ENCODE data around the gene CBX5. TPM values are rescaled to one million over a fixed set of nuclear protein-coding genes. Genes with fewer than 3 reads are reported as not detected.

The CBX5 gene
- polyA plus RNA-seq, 1 donor (not counting 4 experiments of a cell fraction or from before 2014, with no cell fraction given): 25.8 TPM

- Histone ChIP-seq H3K4me2 (ENCODE audit: control insufficient read depth, extremely low read depth, insufficient read depth, low read depth, low read length) (no peak overlapping the region), H3K27me3 (ENCODE audit: control insufficient read depth, extremely low read depth, insufficient read depth, low read length) (no peaks in the 10 kb centered on the region), H4K20me1 (ENCODE audit: control insufficient read depth, extremely low read depth, insufficient read depth, low read length) (peaks cover 30% of the 10 kb centered on the region), H3K79me2 (ENCODE audit: control insufficient read depth, insufficient read depth, low read length) (peaks cover 20% of the 10 kb centered on the region), H3K36me3 (ENCODE audit: control insufficient read depth in 2 of 2, extremely low read depth in 1 of 2, insufficient read depth in 2 of 2, low read length in 2 of 2) (peaks cover 17 to 41% of the 10 kb centered on the region in 2 experiments), H3K9me3 (ENCODE audit: control insufficient read depth, low read depth, low read length) (no peaks in the 10 kb centered on the region), H3K4me3 (ENCODE audit: control insufficient read depth in 2 of 3, extremely low read depth in 1 of 3, insufficient read depth in 2 of 3, low read depth in 1 of 3, low read length in 3 of 3) (no peak overlapping the region), H3K27ac (ENCODE audit: control insufficient read depth, insufficient read depth, low read length) (no peak overlapping the region), H2AFZ (ENCODE audit: control insufficient read depth, low read length) (no peak overlapping the region), H3K4me1 (ENCODE audit: control insufficient read depth, extremely low read depth, insufficient read depth, low read length) (peaks cover 27% of the 10 kb centered on the region), H3K9ac (ENCODE audit: control insufficient read depth, extremely low read depth, insufficient read depth, low read length) (no peak overlapping the region), H3K9me1 (ENCODE audit: control insufficient read depth, extremely low read depth, insufficient read depth, low read length) (no peaks in the 10 kb centered on the region)
- no peak for FAIRE-seq
- TF ChIP-seq, protein P1, sequence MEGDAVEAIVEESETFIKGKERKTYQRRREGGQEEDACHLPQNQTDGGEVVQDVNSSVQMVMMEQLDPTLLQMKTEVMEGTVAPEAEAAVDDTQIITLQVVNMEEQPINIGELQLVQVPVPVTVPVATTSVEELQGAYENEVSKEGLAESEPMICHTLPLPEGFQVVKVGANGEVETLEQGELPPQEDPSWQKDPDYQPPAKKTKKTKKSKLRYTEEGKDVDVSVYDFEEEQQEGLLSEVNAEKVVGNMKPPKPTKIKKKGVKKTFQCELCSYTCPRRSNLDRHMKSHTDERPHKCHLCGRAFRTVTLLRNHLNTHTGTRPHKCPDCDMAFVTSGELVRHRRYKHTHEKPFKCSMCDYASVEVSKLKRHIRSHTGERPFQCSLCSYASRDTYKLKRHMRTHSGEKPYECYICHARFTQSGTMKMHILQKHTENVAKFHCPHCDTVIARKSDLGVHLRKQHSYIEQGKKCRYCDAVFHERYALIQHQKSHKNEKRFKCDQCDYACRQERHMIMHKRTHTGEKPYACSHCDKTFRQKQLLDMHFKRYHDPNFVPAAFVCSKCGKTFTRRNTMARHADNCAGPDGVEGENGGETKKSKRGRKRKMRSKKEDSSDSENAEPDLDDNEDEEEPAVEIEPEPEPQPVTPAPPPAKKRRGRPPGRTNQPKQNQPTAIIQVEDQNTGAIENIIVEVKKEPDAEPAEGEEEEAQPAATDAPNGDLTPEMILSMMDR (optimal IDR thresholded peaks at IDR 0.05 in 1 of 3, IDR thresholded peaks at IDR 0.05 in 1 of 3, conservative IDR thresholded peaks at IDR 0.05 in 1 of 3; ENCODE audit: extremely low read depth in 1 of 3, insufficient read depth in 2 of 3, low read length in 3 of 3): no peak
- no peak for TF ChIP-seq EZH2 (IDR thresholded peaks at IDR 0.05; ENCODE audit: low read length)
- DNase-seq (ENCODE audit: low read depth, low spot score): no peak
- dilution Hi-C loops (cut with MboI; ENCODE audit: extremely low pct_ligation_motif_present, low sequenced_read_pairs): no loop called here
Observed at GRCh38 chr12:54287261-54288157, 7.6 kb upstream of the CBX5 start.

DNA sequence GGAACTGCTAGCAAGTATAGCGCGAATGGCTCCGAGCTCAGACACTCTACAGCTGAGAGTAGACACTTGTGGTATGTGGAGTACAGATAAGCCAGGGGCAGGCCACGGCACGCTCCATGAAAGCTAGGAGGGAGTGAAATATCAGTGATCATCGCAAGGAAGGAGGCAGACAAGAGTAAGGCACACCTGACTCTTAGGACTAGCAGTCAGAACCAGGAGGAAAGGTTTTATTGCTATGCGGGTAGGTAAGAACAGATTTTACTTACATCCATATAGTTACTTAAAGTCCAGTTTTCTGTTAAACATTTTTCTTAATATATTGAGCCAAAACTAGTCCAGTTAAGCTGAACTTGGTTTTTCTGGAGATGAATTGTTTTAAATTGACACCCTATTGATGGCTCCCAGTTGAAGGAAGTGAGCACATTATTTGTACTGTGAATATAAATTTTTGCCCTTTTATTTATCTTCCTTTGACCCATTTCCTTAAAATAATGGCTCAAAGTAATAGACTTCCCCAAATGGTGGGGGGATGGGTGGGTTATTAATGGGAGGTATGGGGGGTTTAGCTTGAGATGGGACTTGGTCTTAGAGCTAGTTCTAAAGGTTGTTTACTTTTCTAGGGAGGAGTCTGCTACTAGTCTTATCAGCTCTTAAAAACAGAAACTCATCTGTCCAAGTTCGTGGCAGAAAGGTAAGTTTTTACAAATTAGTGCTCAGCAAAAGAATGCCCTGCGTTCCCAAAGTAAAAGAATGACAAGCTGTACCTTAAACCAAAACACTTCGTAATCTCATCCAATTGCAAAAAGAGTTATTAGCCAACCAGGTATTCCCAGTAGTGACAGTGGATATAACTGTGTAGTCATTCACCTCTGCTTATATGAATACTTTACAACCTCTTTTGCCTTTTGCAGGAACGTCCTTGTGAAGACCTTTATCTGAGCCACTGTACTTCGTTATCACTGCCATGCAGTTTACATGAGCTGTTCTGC, 6.4 kb upstream of the CBX5 start:
- H2AFZ ChIP-seq (ENCODE audit: control insufficient read depth, low read length): no peak overlapping the region
- FAIRE-seq: peak; percentile 20
- peaks cover 29% of the 10 kb centered on the region for H3K4me1 ChIP-seq (ENCODE audit: control insufficient read depth, extremely low read depth, insufficient read depth, low read length)
- peak overlapping the region in 1 of 3 experiments; percentile 14 for H3K4me3 ChIP-seq (ENCODE audit: control insufficient read depth in 2 of 3, extremely low read depth in 1 of 3, insufficient read depth in 2 of 3, low read depth in 1 of 3, low read length in 3 of 3)
- no peak for TF ChIP-seq EZH2 (IDR thresholded peaks at IDR 0.05; ENCODE audit: low read length)
- TF ChIP-seq, protein P1 (optimal IDR thresholded peaks at IDR 0.05 in 1 of 3, IDR thresholded peaks at IDR 0.05 in 1 of 3, conservative IDR thresholded peaks at IDR 0.05 in 1 of 3; ENCODE audit: extremely low read depth in 1 of 3, insufficient read depth in 2 of 3, low read length in 3 of 3): peak in 1 of 3 experiments; percentile 4
- H3K9me3 ChIP-seq (ENCODE audit: control insufficient read depth, low read depth, low read length): no peaks in the 10 kb centered on the region
- DNase-seq (ENCODE audit: low read depth, low spot score): no peak
- dilution Hi-C loops (cut with MboI; ENCODE audit: extremely low pct_ligation_motif_present, low sequenced_read_pairs): no loop called here
- H3K9me1 ChIP-seq (ENCODE audit: control insufficient read depth, extremely low read depth, insufficient read depth, low read length): no peaks in the 10 kb centered on the region
- H3K27ac ChIP-seq (ENCODE audit: control insufficient read depth, insufficient read depth, low read length): peak overlapping the region; percentile 10
- H3K4me2 ChIP-seq (ENCODE audit: control insufficient read depth, extremely low read depth, insufficient read depth, low read depth, low read length): peak overlapping the region; percentile 18
- H3K27me3 ChIP-seq (ENCODE audit: control insufficient read depth, extremely low read depth, insufficient read depth, low read length): no peaks in the 10 kb centered on the region
- H3K79me2 ChIP-seq (ENCODE audit: control insufficient read depth, insufficient read depth, low read length): peaks cover 32% of the 10 kb centered on the region
- H3K36me3 ChIP-seq (ENCODE audit: control insufficient read depth in 2 of 2, extremely low read depth in 1 of 2, insufficient read depth in 2 of 2, low read length in 2 of 2): peaks cover 19 to 52% of the 10 kb centered on the region in 2 experiments
- no peak overlapping the region for H3K9ac ChIP-seq (ENCODE audit: control insufficient read depth, extremely low read depth, insufficient read depth, low read length)
- H4K20me1 ChIP-seq (ENCODE audit: control insufficient read depth, extremely low read depth, insufficient read depth, low read length): peaks cover 36% of the 10 kb centered on the region

Measured in keratinocyte (primary cell).